HTR-8/SVneo (cell line): ENCODE results near the gene TSC22D3.

ENCODE experiments used
- DNase-seq: peaks from one replicate; pipeline ENCODE4 v3.0.0; 2011; ENCODE audit warnings: low spot score, mixed read lengths; ENCODE audit not compliant: insufficient read length
- FAIRE-seq: peaks from 2 replicates; lab custom pipeline; 2011; peaks lifted over from hg19 to GRCh38; lab: Jason Lieb, UNC

TSC22D3 gene

DNA sequence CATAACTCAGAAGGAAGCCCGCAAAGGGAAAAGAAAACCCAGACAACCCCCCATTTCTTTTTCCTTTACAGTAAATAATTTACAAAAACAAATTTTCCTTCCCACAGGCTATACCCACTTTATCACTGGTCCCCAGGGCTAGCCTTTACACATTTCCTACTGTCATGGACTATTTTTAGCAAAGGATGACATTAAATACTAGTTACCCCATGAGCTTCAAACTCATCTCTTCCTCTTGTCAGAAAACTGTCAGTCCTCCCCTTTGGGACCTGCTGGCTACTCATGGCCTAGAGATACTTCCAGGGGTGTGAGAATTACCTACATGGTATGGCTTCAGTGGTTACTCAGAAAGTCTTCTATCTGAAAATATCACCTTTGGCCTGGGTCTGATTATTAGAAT, 11.9 kb downstream of the TSC22D3 start:
- FAIRE-seq (no peak), DNase-seq (no peak)

DNA sequence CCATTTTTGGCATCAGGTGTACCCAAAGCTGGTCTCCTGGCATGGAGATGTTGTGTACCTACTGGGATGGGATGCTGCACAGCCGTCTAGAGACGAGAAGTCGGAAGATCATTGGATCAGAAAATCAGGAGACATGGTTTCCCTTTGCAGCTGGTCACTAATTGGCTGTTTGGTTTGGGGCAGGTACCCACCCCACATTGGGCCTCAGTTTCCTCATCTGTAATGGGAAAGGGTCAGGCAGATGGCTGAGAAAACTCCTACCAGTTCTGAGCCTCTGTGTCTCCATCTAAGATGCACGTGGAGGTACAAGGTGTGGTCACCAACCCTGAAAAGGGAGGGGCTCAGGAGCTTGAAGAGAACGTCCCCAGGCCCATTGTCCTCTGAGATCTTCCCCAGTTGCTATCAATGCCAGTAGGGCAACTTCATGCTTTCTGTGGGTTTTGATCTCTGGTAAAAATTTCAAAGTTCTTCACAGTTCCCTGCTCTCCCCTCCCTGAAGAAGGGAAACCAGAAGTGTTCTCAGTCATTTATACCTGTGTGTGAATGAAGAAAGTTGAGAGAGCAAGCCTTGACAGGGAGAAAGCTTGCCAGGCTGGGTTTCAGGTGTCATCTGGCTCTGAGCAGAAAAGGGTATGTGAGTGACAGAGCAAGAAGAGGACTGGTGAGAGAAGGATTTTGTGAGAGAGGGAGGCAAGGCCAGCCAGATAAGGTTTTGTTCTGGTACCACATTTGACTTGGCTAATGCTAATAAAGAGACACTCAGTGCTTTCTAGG, 15.1 kb downstream of the TSC22D3 start:
- FAIRE-seq (no peak), DNase-seq (no peak)

- FAIRE-seq, result no peak
- DNase-seq, result no peak
Measured at GRCh38 chrX:107758231-107758766, 17.3 kb downstream of the TSC22D3 start.

- FAIRE-seq (no peak), DNase-seq (no peak)
Measured at GRCh38 chrX:107755721-107756120, 19.9 kb downstream of the TSC22D3 start.

DNA sequence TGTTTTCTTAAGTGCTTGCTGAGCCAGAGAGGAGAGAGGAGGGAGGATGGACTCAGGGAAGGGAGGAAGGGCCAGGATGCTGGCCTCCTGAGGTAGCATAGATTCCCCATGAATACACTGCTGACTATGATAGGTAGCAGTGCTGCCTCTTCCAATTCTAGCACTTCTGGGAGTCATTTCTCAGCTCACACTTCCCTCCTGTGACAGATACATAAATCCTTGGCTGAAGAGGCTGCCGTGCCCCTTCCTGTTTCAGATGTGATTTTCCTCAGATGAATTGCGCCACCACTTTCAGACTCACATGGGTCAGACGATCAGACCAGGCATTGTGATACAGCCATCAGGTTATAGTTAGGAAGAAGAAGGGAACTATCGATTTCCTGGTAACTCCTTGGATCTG, 22.4 kb downstream of the TSC22D3 start:
- no peak for FAIRE-seq
- no peak for DNase-seq

GRCh38 chrX:107752714-107753113, 22.9 kb downstream of the TSC22D3 start:
- DNase-seq (no peak), FAIRE-seq (no peak)

DNA sequence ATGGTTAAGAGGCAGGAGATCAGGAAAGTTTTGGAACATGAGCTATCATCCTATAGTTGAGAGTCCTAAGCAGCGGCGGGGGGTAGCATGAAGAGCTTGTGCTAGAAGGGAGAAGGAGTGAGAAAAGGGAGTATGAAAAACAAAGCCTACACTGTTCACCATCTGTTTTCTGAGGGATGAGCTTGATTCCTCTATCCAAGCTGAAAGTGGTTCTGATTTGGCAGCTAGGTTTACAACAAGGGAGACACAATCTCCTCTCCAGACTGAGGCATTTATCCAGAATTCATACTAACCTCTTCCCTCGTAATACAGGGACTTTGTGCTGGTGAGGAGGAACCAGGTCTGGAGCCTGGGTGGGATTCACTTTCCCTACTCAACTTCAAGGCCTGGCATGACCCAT, 23.5 kb downstream of the TSC22D3 start:
- DNase-seq, result no peak
- no peak for FAIRE-seq

DNA sequence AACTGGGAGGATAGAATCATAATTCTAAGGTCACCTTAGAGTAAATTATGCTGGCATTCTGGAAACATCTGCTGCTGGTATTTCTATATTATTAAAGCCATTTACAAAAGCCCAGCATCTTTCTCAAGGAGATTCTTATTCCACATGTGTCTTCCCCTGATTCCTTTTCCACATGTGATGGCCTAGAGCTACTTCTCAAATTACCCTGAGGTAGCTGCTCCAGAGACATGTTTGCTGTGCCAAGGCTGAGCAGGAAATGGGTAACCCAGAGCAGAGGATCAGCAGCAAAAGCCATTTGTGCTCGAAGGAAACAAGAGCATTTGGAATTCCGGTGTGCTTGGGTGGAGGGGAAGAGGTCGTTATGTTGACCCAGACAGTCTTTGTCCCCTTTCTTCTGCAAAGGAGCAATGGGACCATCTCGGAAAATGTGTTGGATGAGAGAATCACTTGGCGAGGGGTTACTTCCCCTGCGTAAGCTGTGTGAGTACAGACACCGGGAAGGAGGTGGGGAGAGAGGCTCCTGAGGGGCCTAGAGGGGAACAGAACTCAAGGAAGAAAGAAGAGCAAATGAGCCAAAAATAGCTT, 24.6 kb downstream of the TSC22D3 start:
- no peak for DNase-seq
- no peak for FAIRE-seq

DNA sequence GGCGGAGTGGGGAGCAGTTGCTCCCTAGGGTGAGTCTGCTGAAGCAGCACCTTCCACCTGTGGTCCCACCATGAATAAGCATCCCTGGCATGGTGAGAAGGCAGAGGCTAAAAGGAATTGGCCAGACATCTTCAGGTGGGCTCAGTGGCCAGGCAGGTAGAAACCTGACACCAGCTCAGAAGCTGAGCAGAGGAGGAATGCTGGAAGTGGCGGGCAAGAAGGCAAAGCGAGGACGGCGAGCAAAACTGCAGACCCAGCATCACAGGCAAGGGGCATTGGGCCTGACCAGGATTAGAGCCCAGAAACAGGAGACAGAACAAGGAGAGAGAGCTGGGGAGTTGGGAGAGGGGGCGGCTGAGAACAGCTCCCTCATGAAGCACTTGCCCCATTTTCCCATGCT, 25.3 kb downstream of the TSC22D3 start:
- no peak for DNase-seq
- FAIRE-seq, result no peak

DNA sequence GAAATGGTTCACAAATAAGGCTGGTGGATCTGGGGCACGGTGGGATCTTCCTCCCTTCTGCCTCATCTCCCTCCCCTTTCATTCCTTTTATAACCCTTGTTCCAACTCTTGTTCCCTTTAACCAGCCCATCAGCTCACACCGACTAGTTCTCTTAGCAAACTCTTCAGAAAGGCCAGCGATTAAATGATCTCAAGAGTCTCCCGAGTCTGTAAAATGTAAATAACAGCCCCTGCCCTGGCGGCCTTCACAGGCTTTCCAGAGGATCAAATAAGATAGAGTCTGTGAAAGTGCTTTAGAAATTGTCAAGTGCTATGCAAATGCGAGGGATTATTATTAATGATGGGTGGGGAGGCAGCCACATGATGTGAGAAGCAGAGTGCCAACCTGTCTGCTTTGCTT, 27.1 kb downstream of the TSC22D3 start:
- FAIRE-seq (no peak), DNase-seq (no peak)

DNA sequence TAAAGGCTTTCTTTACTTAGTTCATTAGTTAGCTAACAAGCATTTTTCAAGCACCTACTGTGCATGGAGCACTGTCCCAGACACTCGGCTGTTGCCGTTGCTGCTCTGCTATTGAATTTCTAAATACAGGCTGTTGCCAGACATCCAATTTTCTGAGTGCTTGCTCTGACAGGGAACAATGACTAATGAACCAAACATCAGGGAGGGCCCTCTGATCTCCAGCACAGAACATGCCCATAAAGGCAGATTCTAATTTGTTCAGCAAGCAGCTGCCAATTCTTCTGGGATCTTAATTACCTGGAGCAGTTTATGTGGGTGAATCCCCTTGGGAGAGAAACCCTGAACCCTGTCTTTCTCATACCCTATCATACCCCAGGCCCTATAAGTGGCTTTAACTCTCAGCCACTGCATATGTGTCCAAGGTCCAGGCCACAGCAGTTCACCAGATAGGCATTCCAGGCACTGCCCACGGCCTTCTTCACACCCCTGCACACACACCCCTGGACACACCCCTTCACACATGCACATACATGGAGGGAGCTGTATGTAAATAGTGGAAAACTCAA, 27.9 kb downstream of the TSC22D3 start:
- FAIRE-seq, result no peak
- peak; percentile 14 for DNase-seq

GRCh38 chrX:107744868-107745267, 30.7 kb downstream of the TSC22D3 start:
- DNase-seq, result no peak
- no peak for FAIRE-seq

DNA sequence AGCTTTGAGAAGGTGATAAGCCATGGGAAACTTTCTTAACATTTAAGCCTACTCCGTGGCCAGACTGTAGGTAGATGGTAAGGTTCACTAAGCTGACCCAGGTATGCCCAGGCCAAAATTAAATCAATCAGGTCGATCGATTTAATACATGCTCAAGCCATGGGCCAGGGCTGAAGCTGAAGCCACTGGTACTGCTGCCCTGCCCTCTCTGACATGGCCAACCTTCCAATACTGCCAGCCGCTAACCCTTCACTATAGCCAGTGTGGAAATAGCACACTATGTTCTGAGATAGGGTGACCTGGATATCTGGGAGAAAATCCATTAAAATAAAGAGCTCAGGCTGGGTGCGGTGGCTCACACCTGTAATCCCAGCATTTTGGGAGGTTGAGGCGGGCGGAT, 31.6 kb downstream of the TSC22D3 start:
- DNase-seq, result no peak
- no peak for FAIRE-seq

DNA sequence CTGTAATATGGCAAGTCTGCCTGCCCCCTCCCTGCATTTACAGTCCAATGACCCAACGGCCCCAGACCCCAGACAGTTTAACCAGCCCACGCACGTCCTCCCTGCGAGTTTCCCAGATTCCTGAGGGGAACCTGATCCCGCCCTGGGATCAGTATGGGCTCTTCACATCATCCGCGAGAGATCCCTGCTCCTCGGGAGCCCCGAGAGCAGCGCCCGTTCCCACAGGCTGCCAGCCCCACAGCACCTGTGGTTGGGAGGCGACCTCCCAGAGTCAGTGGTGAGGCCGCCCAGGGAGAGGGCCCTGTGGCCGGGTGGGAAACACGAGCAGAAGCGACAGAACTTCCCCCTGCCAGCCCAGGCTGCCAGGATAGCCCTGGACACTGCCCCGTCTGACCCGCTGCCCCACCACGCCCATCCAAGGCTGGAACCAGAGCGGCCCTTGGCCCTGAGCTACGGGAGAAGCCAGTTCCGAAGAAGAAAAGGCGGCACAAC, 32.8 kb downstream of the TSC22D3 start:
- FAIRE-seq (no peak), DNase-seq (no peak)

DNA sequence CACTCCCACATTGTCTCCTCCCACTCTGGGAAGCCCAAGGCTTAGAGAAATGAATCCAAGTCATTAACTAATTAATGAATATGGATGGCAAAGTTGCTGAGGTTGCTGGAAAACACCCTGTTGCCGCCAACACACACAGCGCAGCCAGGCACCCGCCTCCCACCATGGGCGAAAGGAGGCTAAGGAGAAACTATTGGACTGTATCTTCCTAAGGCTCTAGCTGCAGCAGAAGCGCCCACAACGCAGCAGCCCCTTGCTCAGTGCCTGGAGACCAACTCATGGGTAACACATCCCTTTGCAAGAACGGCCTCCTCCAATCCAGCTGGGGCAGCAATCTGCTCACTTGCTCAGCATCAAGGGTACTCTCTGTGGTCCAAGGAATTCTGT, 34.2 kb downstream of the TSC22D3 start:
- no peak for DNase-seq
- no peak for FAIRE-seq

GRCh38 chrX:107739541-107739940, 36.0 kb downstream of the TSC22D3 start:
- FAIRE-seq (no peak), DNase-seq (no peak)

DNA sequence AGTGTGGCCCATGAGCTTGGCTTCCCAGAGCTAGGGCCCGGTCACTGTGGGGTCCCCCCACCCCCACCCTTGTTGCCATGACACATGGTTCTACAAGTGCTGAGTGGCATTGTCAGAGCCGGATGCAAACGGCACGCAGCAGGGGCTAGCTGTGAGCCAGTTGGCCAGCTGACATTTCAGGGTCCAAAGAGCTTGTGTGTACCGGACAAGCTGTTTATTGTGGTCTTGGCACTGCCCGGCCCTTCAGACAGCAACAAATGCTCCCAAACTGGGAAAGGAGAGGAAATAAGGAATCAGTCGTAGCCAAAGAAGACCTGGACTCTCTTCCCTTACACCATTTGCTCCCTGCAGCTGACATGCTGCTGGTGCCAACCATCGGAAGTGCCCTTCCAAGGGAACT, 36.8 kb downstream of the TSC22D3 start:
- no peak for DNase-seq
- no peak for FAIRE-seq

- FAIRE-seq, result no peak
Measured at GRCh38 chrX:107738272-107738671, 37.3 kb downstream of the TSC22D3 start.

DNA sequence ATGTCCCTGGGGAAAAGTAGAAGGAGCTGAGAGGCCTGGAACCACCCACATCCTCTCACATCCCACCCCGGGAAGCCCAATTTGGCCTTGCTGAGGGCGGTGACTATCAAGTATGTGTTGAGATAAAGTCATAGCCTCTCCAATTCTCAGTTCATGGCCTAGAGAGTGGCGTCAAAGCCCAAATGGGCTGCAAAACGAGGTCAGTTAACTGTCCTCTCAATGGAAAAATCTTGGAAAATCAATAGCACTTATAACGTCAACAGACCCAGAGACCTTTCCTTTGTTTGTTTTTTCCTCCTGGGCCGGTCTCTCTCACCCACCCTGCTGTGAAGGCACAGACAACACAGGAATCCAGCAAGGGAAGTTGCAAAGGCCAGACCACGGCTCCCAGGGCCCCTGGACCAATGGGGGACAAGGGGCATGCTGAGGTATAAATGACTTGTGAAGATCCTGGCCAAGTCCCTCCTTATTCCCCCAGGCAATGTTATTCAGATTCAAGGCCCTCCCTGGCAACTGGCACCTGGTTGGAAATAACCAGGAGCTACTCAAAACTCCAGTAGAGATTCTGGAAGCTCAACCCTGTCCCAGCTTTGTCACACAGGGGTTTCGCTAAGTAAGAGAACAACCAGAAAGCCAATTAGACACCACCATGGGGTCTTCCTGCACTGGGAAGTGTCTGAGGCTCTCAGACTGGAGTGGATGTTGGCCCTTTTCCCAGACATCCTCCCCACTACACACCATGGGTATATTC, 38.6 kb downstream of the TSC22D3 start:
- DNase-seq (no peak), FAIRE-seq (no peak)

More at GRCh38 chrX:107738272-107738671, 37.3 kb downstream of the TSC22D3 start:
- DNase-seq, result no peak

DNA sequence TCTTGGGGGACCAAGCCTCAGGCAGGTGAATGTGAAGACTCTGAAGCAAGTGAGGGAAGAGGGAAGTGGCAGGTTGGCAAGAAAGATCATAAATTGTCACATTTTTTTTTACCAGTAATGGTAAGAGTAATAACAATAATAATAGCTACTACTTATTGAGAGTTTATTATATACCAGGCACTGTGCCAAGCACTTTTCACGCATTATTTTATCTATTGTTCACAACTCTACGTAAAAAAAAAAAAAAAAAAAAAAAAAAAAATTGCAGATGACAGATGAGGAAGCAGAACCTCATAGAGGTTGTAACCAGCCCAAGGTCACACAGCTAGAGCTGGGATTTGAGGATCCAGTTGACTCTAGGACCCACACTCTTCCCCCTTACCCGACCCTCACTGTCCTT, 40.9 kb downstream of the TSC22D3 start:
- no peak for FAIRE-seq

DNA sequence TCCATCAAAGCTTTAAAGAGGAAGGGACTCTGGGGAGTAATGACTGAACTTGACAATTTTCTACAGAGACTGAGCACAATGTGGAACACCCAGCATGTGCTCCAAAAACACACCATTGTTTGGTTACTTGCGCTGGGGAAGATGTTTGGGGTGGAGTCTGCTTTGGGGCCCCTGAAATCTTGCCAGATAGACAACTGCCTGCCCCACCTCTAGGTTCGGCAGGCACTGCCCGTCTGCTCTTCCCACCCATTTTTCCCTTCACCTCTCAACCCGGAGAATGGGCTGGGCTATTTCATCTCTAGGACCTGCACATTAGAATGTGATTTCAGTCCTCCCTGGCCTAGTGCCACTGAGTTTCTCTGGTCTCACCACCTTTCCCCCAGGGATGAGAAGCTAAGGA, 41.9 kb downstream of the TSC22D3 start:
- FAIRE-seq, result no peak
- DNase-seq, result no peak

More for the DNA sequence above, 40.9 kb downstream of the TSC22D3 start:
- no peak for DNase-seq
